ENCODE measurements around the gene ZNF616.
"Not testable (repeated sequence)": the region's sequence is repeated elsewhere in the genome, so short reads cannot be mapped to it uniquely, and the experiment has no call there.

Gene ZNF616

GRCh38 chr19:52112624-52113023, 27.1 kb downstream of the ZNF616 start:
- DNase-seq (ENCODE audit: extremely low read depth in 1 of 2, low read depth in 1 of 2) = no peak

GRCh38 chr19:52110780-52111179, 29.0 kb downstream of the ZNF616 start:
- no peak for DNase-seq (ENCODE audit: extremely low read depth in 1 of 2, low read depth in 1 of 2)

DNA sequence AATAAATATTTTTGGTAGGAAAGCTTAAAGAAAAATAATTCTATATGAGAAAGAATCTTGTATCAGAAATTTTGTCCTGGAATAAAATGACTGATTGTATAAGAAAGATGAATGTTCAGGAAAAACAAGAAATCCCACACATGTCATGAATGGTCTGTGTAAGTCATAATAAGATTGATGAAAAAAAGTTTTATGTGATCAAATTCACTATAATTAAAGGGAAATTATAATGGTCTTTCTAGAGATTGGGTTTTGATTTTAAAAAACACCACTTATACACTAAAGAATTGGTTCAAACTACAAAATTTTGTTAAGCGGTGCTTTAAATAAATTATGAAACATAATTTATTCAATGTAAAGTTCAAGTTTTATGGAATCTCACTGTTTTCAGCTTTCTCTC, 37.0 kb downstream of the ZNF616 start:
- DNase-seq (ENCODE audit: extremely low read depth in 1 of 2, low read depth in 1 of 2) = no peak

- DNase-seq (ENCODE audit: extremely low read depth in 1 of 2, low read depth in 1 of 2) = no peak
These were observed 37.7 kb downstream of the ZNF616 start for GRCh38 chr19:52101866-52102562.

GRCh38 chr19:52099497-52100138, 40.1 kb downstream of the ZNF616 start:
- DNase-seq (ENCODE audit: extremely low read depth in 1 of 2, low read depth in 1 of 2) = no peak

DNA sequence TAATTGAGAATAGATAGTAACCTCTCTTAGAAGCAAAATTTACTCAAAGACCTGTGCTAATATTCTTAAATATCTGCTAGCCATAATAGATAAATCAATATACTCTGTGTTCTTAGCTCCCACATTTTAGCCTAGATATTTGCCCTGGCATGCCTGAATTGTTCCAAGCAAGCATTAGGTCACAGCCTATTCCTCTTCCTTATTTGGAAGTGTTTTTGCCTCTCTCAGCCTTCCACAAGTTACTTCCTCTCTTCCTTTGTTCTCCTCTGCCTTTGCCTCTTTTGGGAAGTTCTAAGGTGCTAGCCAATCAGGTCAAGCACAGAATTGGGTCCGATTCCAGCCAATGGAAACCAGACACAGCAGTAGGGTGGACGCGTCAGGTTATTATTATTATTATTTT, 43.3 kb downstream of the ZNF616 start:
- not testable (repeated sequence) for DNase-seq (ENCODE audit: extremely low read depth in 1 of 2, low read depth in 1 of 2)

DNA sequence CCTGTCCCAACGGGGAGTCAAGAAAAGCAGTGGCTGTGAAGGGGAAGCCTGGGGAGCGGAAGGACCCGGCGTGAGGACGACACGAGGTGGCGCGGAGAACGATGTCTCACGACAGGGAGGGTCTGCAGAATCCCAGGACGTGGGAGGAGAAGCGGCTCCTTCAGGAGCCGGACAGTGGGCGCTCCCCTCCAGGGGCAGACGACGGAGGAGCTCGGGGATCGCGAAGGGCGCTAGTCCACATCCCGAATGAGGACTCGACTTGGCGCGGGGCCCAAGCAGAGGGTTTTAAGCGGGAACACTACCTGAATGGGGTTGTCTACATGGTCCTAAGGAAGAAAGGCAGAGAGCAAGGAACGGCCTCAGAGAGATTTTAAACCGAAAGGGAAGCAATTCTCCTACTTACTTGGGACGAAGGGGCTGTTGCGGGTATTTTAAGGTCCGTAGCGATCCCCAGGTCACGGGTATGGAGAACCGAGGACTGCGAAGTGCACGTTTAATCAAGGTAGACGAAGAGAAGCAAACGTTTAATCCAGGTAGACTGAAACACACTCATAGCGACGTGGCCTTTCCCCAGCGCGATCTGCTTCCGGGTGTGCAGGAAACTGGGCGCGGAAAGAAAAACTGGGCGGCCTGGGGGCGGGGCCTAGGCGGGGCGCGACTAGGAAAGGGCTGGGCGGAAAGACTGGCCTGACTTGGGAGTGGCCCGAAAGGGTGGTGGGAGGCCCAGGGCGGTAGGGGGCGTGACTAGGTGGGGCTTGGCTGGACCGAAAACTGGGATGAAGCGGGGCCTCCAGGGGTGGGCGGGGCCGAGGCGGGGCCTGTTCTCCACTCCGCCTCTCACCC, 44.3 kb downstream of the ZNF616 start, which contains the start of gene ZNF841:
Gene ZNF841, minus strand, starts transcription at position 594 of the 843 bp plus-strand sequence. CDS start 10,964 bp downstream, outside the sequence.
- DNase-seq (ENCODE audit: extremely low read depth in 1 of 2, low read depth in 1 of 2) = peak; percentile 65 to 81

DNA sequence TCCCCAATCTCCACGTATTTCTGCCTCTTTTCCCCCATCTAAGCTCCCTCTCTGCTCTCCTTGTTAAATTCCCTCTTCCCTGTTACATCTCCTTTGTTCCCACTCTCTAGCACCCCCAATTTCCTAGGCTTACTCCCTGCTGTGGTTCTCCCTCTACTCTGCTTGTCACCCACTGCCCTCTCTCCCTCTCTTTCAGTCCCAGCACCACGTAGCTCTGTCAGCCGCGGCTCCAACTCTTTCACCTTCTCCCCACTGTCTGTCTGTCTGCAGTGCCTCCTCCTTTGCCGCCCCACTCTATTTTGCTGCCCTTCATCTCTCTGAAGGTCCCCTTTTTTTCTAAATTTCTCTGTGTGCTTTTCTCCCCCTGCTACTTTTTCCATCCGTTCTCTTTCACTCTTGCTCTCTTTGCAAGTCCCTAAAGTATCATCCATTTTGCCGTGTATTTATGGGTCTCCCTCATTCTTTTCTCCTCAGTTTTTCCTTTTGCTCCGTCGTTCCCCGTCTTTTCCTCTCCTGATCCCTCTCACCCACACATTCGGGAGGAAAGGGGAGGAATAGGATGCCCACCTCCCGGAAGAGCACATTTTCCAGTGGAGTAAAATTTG, 45.1 kb downstream of the ZNF616 start:
- DNase-seq (ENCODE audit: extremely low read depth in 1 of 2, low read depth in 1 of 2) = no peak

- DNase-seq (ENCODE audit: extremely low read depth in 1 of 2, low read depth in 1 of 2) = no peak
These were observed 53.3 kb downstream of the ZNF616 start for GRCh38 chr19:52086481-52086880.

- no peak for DNase-seq (ENCODE audit: extremely low read depth in 1 of 2, low read depth in 1 of 2)
These were observed 69.2 kb downstream of the ZNF616 start for GRCh38 chr19:52070496-52070895.

DNA sequence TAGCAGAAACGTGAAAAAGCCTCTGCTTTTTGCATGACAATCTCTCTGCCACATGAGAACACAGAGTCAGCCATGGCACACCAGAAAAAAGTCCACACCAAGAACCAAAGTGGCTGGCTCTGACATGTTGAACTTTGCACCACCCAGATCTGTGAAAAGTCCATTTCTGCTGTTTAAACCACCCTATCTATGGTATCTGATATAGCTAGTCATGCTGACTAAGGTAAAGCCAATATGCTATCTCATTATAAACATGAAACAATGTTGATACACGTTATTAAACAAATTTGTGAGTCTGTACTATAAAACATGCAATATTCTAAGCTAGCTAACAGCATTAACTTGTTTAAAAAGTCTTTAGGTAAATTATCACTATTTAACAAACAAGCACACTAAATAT, 70.1 kb downstream of the ZNF616 start:
- DNase-seq (ENCODE audit: extremely low read depth in 1 of 2, low read depth in 1 of 2) = no peak

DNA sequence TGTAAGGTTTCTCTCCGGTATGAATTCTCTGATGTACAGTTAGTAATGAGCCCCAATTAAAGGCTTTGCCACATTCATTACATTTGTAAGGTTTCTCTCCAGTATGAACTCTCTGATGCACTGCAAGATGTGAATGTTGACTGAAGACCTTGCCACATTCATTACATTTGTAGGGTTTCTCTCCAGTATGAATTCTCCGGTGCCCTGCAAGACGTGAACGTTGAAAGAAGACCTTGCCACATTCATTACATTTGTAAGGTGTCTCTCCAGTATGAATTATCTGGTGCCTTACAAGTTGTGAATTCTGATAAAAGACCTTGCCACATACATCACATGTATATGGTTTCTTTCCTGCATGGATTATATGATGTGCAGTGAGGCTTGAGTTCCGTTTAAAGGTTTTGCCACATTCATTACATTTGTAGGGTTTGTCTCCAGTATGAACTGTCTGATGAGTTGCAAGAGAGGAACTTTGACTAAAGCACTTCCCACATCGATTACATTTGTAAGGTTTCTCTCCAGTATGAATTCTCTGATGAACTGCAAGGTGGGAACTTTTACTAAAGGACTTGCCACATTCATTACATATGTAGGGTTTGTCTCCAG, 73.4 kb downstream of the ZNF616 start:
- no peak for DNase-seq (ENCODE audit: extremely low read depth in 1 of 2, low read depth in 1 of 2)

GRCh38 chr19:52065399-52065798, 74.3 kb downstream of the ZNF616 start:
- DNase-seq (ENCODE audit: extremely low read depth in 1 of 2, low read depth in 1 of 2) = no peak
